Endometrium (tissue), 2 donors: ENCODE results near the gene OTUD5.

Experiments used
- FAIRE-seq: peaks from 2 replicates; lab custom pipeline; 2012; peaks lifted over from hg19 to GRCh38; lab: Jason Lieb, UNC
- donor health status: control.
- donor health status: control.

Gene OTUD5

DNA sequence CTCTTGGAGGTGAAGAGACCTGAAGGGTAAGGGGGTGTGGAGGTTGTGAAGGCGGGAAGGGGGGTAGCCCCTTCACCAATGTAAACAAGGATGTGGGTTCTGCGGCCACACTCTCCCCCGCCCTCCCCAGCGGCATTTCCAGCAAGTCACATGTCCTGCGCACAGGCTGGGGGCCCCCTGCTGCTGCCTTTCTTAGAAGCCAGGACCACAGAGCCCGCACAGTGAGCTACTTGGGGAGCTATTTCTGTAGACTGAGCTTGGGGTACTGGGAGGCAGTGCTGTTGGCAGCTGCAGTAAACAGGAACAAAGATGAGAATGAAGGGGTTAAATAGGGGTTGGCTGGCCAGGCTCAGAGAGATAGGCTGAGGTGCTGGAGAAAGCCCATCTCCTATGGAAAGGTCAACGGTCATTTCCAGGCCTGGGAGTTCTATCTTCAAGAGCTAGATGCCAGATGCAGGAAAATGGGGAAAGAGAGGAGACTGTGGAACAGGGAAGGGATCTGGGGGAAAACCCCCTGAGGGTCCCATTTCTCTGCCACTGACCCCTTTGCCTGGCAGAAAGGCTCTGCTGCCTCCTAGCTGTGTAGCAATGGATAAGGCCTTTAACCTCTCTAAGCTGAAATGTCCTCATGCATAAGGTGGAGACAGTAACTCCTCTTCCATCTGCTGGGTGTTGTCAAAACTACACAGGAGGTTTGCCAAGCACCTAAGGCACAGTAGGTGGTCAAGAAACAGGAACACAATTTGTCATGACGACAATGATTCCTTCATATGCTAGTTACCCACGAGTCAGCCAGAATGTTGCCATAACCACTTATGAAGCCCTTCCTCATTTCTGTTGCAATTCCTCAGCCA, 20.1 kb downstream of the OTUD5 start:
- no peak for FAIRE-seq

DNA sequence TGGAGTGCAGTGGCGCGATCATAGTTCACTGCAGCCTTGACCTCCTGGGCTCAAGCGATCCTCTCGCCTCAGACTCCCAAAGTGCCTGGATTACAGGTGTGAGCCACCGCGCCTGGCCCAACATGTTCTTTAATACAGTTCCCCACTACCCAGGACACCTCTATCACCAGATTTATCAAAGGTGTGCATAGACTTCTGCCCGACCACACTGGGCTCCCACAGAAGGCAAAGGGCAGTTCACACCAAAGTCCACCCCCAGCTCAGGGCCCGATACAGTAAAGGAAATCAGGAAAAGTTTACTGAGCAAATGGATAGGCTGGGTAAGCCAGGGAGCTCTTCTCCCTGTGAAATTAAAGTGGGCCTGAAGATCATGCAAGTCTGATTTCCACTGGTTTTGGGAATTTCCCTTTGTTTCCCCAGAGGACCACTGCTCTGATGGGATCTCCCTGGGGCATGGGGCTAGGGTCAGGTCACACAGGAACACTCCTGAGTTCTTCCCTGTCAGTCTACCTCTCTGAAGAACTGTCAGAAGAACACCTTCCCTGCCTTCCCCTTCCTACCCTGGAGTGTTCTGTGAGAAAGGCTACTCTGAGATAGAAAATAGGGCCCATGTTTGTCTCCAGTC, 20.9 kb downstream of the OTUD5 start:
- FAIRE-seq, result no peak

DNA sequence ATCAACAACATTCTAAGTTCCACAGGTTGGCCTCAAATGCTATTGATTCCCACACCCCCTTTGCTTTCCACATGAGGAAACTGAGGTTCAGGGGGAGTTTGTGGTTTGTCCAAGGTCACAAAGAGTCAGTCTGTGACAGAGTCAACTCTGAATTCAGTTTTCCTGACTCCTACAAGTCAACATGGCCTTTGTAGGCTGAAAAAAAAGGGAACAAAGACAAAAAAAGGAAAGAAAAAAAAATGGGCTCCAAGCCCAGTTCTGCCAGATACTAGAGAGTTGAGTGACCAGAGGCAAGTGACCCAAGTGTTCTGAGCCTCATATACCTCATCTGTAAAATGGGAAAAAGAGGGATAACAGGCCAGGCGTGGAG, 22.1 kb downstream of the OTUD5 start:
- no peak for FAIRE-seq

DNA sequence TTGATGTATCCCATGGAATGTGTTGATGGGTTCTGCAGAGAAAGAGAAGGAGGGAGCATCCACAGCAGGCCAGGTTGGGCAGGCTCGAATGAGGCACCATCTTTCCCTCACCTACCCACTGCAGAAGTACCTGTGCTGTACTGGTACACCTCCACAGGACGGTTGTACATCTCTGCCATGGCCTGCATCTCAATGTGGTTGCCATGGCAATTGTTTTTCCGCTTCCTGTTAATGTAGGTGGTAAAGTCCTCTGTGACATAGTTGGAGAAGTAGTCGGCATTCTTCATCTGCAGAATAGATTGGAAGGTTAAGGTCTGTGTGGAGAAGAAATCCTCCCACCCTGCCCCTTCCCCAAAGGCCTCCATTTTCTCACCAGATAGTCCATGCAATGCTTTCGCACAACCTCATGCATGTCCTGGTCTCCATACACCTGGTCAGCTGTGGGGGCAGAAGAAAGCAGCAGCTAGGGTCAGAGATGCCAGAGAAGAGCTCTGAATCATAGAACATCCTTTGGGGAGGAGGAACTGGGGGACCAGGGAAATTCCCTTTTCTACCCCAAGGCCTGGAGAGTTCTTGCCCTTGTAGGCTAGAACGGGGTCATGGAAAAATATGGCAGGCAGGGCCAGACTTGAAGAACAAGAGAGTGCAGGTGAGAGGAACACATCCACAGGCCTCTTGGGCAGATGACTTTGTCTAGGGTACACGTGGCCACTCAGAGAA, 22.7 kb downstream of the OTUD5 start:
- FAIRE-seq, result no peak

DNA sequence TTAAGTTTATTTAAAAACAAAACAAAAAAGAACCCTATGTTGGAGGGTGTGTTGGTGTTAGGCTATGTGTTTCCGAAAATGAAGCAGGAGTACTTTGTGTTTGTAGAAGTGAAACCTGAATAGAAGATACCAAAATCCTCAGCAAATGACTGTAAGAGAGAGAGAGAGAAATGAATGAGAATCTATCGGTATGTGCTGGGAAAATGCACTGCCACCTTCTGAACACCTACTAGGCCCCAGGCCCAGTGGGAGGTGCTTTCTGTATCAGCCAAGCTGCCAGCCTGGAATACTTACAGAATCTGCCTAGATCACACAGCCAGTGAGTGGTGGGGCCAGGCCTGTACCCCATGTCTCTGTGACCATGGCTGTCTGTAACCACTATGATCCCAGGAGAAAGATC, 23.6 kb downstream of the OTUD5 start:
- no peak for FAIRE-seq

DNA sequence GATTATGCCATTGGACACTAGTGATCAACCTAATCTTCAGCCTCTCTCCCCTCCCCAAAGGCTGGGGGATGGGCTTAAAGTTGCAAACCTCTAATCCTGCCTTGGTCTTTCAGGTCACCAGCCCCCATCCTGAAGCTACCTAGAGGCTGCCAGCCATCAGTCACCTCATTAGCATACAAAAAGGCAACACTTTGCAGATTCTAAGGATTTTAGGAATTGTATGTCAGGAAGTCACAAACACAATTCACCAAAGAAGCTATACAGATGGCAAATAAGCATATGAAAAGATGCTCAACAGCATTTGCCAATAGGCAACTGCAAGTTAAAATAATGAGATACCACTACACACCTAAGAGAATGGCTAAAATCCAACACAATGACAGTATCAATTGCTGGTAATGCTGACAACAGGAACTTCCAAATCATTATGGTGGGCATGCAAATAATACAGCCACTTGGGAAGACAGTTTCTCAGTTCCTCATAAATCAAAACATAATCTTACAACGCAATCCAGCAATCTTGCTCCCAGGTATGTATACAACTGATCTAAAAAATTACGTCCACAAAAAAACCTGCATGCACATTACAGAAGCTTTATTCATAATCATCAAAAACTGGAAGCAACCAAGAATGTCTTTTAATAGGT, 29.5 kb downstream of the OTUD5 start:
- FAIRE-seq, result no peak

DNA sequence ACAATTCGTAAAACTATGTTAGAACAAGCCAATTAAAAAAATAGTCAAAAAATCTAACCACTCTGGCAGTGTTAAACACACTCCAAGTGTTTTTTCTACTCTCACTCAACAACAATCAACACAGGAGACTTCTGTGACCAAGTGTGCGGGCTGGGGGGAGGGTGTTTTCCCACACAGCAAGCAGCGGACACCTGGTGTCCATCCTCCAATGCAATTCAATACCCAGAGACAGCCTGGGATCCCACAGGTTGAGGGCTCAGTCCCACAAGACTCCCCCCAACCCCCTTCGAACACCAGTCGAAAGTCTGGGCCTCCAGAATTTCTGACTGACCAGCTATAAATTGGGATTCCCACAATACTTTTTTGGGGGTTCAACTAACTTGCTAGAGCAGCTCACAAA, 30.3 kb downstream of the OTUD5 start:
- FAIRE-seq, result no peak

DNA sequence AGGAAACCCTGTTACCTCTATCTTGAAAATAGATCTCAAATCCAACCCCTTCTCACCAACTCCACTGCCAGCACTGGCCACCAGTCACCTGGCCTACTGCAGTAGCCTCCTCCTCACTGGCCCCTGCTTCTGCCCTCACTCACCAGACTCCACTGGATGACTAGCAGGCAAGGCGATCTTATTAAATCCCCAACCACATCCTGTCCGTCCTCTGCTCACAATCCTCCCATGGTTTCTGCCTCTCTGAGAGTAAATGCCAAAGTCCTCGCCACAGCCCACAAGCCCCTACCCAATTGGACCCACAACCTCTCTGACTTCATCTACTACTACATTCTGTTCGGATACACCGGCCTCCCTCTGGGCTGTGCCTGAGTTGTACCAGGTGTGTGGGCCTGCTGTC, 33.1 kb downstream of the OTUD5 start:
- FAIRE-seq, result no peak

DNA sequence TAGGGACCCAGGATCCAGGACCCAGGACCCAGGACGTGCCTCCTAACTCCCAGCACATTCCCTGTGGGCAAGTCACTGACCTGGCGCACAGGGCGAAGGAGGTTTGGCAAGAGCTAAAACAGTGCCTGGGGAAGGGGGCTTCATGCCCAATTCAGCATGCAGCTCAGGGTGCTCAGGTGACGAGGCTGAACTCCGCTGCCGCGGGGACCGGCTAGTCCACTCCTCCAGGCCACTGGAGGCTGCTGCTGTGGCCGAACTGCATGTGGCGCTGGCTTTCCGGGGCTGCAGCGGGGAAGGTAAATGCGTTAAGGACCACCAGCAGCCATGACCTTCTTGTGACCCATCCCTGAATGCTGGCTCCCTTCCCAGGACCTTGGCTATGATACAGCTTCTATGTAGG, 33.6 kb downstream of the OTUD5 start:
- no peak for FAIRE-seq

DNA sequence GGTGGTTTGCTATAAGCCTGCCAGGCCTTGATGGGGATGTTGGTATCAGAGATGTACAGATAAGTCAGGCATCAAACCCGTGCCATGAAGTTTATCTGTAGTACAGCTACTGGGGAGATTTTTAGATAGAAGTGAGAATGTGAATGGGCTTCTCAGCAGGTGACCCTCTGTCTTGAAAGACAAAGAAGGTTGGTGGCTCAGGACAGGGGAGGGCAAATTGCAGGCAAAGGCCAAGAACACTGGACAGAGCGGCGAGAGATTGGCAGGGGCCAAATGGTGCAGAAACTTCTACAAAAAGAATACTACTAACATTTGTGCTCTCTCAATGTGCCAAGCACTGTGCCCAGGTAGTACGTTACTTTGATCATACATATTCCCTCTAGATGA, 36.7 kb downstream of the OTUD5 start:
- FAIRE-seq, result no peak

DNA sequence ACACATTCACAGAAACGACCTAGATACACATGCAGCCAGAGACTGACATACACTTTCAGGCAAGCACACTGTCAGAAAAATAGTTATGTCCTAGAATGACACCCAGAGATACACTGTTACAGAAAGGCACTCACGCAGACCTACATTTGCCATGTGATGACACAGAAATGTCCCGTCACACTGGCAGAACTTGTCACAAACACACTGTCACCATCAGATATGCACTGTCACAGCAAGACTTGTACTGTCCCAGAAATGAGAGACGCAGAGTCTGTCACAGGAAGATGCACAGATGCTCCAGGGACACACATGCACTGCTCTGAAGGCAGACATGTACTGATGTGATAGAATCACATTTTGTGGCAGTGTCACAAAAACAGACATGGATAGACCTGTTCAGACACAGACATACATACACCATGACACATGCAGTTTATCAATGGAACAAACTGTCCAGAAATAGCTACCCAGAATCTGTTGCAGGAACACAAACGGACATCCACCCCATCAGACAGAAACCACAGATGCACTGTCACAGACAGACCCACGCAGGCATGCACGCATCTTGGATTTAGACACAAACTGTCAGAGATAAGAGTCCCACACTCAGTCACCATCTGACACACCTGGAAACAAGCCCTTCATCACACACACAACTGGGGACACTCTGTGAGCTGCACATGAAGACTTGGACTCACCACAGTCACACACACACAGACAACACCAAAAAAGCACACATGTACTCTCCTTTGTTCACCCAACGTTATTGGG, 37.3 kb downstream of the OTUD5 start:
- FAIRE-seq, result no peak

DNA sequence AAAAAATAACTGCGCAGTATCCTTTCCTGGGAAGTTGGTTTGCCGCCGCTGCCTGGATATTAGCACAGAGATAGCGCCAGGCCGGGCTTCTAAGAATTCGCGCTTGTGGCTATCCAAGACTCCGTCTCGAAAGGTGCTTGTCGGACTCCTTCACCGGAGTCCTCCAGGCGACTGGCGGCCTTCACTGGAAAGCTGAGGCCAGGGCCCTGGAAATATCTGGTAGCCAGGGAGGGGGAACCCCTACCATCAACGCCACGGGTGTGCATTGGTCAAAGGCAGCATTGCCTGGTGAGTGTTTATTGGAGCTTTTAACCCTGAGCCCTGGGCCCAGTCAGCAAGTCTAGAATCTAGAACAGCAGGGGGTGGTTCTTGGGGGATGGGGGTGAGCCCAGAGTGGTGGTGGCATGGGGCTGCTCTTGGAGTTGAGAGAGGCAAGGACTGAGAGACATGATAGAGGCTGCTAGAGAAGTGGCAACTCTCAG, 38.0 kb downstream of the OTUD5 start:
- FAIRE-seq, result no peak

DNA sequence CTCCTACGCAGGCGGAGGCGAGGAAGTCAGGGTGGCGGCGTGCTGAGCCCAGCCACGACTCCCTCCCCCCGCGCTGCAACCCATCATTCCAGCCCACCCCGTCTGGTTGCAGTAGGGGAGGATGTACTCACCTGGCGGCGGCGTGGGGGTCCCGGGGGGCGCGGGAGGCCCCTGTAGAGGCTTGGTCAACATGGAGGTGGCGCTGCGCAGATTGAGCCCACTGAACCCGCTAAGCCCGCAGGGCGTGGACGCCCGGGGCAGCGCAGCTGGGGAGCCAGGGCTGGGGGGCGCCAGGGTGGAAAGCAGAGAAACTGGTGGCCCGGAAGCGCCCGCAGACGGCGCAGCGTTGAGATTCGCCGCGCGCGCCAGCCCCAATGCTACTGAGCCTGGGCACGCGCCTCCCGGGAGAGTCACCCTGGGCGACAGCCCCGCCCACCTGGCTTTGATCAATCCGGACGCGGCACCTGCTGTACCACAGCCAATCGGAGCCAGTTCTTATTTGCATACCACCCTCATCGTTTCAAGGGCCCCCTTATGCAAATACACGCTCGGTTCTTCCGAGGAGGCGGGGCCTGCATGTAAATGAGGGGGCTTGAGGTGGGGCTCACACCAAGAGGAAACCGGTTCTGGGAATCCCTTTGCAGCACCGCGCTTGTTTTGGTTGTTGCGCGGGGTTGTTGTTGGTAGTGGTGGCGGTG, 38.6 kb downstream of the OTUD5 start, which contains the start of gene PIM2:
TSS of gene PIM2 (minus strand) at position 382 of the 698 bp plus-strand sequence. CDS start at position 192, 190 bp downstream.
- FAIRE-seq, result no peak

DNA sequence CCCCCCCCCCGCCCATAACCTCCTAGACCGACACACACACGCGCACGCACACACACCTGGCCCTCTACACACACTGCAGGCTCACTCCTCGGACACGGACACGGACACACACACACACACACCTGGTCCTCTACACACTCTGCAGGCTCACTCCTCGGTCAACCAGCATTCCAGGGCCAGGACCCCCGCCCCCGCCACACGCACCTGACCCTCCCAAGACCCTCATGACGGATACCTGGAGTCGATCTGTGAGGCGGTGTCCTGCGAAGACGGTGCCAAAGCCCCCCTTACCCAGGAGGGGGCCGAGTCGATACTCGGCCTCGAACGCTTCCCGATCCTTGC, 39.1 kb downstream of the OTUD5 start:
- no peak for FAIRE-seq

DNA sequence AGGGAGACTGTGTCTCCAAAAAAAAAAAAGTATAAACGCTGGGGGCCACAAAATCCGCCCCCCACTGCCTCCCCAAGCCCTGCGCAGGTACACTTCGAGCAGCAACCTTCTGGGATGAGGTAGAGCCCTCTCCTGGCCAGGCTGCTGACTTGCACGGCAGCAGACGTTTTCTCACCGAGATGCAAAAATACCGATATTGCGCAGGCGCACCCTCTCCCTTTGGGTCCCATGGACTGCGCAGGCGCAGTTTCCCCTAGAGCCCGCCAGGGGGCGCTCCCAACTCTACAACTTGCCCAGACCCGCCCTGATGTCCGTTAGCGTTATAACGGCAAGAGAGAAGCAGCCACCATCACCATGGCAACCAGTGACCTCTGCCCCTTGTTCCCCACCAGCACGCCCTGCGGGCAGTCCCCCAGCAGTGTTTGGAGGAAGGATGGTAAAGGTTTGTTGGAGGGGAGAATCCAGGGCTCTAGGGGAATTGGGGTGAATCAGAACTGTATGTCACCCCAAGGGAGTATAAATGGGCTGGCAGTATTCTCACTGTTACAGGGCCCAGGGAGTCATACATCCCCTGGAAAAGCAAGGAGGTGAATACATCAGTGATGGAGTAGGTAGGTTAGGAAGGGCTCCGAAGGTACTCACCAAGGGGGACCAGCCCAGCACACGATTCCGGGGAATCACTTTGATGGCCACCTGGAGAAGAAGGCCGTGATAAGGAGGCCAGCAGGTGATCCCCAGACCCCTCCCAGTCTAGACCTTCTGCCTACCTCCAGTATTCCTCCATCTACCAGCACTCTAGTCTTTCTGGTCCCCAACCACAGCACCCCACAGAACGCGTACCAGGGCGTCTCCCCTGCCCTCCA, 40.0 kb downstream of the OTUD5 start:
- no peak for FAIRE-seq

DNA sequence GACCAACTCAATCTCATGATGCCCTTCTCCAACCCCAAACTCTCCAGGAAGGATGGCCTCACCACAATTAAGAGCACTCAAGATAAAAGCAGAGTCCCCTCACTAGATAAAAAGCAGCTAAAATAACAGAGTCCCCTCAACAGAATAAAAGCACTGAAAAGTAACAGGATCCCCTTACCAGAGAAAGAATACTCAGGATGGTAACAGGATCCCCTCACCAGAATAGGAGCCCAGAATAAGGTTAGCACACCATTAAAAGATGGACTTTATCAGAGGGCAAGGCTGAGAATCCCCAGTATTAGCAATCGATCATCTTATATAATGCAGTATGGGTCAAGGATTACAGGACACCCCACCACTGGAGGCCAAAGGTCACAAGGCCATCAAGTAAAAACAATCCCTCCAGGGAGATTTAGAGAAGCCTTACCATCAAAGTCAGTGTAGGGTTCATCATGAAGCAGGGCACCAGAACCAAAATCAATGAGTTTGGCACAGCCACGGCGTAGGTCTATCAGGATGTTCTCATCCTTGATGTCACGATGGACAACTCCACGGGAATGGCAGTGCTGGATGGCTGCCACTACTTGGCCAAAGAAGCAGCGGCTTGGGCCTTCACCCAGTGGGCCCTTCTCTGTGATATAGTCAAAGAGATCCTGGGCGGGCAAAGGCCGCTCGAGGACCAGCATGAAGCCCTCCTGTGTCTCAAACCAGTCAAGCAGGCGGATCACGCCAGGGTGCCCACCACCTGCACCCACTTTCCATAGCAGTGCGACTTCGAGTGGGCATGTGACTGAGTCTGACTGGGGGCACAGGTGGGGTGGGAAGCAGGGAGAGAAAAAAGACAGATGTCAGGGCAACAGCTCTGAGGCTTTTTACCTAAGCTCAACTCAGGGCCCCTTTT, 42.6 kb downstream of the OTUD5 start:
- no peak for FAIRE-seq

DNA sequence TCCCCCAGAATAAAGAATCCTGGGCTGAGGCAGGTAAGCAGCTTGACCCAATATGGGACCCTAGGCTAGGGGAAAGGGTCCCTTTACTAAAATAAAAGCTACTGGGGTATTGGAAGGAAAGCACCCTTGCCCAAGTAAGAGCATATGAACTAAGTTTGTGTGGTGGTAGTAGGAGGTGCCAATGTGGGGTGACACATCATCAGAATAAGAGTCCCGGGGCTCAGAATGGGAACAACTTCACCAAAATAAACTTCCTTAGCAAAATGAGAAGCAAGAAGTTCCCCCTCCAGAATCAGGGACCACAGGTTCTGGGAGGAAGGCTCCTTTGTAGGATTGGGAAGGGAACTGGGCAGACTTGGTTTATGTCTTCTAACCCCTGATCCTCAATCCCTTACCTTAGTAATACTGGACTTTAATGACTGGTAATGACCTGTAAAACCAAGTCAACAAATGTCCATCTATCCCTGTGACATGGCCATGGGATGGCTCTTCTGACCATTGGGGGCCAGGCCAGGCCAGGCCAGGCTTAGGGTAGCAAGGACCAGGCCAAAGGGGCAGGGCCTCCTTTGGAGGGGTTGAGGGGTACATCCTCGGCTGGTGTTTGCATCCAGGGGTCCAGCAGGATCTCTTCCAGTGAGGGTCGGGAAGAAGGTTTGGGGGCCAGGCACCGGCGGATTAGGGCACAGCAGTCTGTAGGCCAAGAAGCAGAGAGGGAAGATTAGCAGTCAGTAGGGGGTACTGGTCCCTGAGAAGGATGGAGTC, 43.6 kb downstream of the OTUD5 start:
- no peak for FAIRE-seq

DNA sequence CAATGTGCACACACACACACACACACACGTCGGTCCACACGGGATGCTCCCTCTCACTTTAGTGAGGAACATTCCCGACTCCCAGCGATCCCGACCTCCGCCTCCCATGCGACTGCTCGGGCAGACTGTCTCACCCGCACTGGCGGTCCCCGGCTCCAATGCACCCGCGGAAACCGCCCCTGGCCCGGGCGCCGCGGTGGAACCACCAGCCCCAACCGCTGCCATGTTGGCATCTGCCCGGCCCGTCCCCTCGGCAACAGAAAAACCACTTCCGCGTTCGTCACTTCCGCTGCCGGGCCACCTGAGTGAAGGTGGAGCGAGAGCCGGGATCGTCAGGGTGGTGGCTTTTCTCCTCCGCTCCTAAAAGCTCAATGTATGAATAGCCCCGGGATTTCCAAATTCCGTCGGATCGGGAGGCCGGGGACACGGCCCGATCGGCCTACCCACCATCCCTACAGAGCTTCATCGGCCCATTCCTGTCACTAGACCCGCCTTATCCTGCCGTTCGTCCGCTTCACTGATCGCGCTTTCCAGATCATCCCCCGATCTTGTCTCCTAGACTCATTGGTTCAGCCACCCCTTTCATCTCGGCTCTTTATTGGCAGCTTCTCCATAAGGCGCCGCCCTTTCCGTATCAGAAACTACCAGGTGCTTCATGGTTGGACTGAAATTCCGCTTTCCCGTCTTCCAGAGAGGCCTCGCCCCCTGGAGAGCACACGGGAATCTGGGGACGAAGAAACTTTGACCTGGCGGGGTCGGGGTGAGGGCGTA, 45.8 kb downstream of the OTUD5 start, which contains the start of gene SLC35A2:
TSS of gene SLC35A2 (minus strand) at position 235 of the 771 bp plus-strand sequence. CDS start at position 225, 10 bp downstream.
- FAIRE-seq, result no peak
